ENCODE data around the gene CLIP2. TPM values are rescaled to one million over a fixed set of nuclear protein-coding genes. Genes with fewer than 3 reads are reported as not detected.

The CLIP2 gene
- total RNA-seq, 4 donors from 2014 or later = 35.4 to 212 (median 76.6) TPM

DNA sequence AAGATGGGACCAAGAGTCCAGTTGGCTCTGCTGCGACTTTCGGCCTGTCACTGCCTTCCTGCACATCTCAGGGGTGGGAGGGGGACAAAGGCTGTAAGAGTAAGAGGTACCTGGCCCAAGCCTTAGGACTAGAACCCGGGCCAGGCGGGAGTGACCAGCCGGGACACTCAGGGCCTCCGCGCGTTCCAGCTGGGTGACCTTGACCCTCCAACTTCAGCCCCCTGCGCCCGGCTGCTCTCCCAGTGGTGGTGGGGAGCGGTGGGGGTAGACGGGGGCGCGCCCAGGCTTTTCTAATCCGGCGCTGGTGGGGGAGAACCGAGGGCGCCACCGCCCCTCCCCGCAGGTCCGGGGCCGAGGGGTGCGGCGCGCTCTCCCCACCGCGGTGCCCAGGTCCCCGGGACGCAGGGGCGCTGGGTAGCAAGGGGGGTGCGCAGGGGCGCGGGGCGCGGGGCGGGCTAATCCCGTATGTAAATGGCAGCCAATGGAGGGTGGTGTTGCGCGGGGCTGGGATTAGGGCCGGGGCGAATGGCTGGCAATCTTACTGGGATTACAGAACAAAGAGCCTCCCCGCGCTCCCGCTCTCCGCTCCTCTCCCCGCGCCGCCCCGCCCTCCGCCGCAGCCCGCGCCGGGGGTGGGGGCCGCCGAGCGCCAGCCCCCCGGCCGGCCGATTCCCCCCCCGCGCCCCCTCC is 164.3 kb downstream of the CLIP2 start, which contains the start of gene GTF2IRD1:
TSS of gene GTF2IRD1 (plus strand) at position 585 of the 690 bp plus-strand sequence. CDS start 54,175 bp downstream, outside the sequence.
- peak within 1 kb of the TSS; percentile 60 to 90 (median 78) for H3K27ac ChIP-seq
- no peaks in the 10 kb centered on the region for H3K9me3 ChIP-seq
- no peaks in the 10 kb centered on the region for H3K27me3 ChIP-seq
- peak; percentile 34 to 82 (median 79) for DNase-seq
- H3K4me1 ChIP-seq = peaks cover 3 to 31% (median 12%) of the 10 kb centered on the region in 4 donors
- H3K4me3 ChIP-seq = peak within 1 kb of the TSS; percentile 49 to 89 (median 69)
- no peaks in the 10 kb centered on the region for H3K36me3 ChIP-seq
- no peak for TF ChIP-seq POLR2A (IDR thresholded peaks at IDR 0.05)
- TF ChIP-seq, protein P1, sequence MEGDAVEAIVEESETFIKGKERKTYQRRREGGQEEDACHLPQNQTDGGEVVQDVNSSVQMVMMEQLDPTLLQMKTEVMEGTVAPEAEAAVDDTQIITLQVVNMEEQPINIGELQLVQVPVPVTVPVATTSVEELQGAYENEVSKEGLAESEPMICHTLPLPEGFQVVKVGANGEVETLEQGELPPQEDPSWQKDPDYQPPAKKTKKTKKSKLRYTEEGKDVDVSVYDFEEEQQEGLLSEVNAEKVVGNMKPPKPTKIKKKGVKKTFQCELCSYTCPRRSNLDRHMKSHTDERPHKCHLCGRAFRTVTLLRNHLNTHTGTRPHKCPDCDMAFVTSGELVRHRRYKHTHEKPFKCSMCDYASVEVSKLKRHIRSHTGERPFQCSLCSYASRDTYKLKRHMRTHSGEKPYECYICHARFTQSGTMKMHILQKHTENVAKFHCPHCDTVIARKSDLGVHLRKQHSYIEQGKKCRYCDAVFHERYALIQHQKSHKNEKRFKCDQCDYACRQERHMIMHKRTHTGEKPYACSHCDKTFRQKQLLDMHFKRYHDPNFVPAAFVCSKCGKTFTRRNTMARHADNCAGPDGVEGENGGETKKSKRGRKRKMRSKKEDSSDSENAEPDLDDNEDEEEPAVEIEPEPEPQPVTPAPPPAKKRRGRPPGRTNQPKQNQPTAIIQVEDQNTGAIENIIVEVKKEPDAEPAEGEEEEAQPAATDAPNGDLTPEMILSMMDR (IDR thresholded peaks at IDR 0.05) = no peak

DNA sequence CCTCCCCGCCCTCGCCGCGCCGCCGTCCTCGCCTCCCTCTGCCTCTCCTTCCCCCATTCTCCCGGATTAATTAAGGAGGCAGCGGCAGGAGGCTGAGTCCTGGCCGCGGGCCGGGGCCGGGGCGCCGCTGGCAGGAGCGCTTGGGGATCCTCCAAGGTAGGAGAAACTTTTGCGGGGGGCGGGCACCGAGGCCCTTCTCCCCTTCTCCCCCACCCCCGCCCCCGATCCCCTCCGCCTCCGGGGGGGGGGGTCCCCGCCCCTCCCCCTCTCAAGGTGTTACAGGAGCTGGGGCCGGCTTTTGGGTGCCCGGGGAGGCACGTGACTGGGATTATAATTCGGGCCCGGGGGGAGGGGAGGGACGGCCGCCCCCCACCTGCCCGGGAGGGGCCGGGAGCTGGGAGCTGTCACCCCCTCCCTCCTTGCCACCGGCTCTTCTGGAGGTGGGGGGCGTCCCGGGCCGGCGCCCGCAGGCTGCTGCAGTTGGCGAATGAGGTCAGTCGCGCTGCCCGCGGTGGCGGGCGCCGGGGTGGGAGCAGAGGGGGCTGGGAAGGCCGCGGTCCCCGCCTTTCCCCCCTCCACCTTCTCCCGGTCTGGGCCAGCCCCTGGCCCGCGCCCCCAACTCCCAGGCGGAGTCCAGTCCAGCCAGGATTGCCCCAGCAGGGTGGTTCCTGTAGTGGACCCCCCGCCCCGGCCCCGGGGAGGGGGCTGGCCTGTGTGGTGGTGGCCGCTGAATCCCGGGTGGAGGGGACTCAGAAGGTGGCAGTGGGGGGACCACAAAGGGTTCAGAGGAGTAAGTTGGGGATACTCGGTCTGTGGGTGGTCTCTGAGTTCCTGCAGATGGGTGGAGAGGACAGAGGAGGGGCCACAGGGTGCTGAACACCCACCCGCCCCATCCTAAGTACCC is 165.1 kb downstream of the CLIP2 start:
- Histone ChIP-seq H3K4me1 (peaks cover 3 to 31% (median 12%) of the 10 kb centered on the region in 4 donors), H3K27ac (peak overlapping the region; percentile 60 to 90 (median 74)), H3K9me3 (no peaks in the 10 kb centered on the region), H3K4me3 (peak overlapping the region; percentile 49 to 89 (median 69)), H3K27me3 (no peaks in the 10 kb centered on the region), H3K36me3 (no peaks in the 10 kb centered on the region)
- TF ChIP-seq POLR2A (IDR thresholded peaks at IDR 0.05) = no peak
- TF ChIP-seq, protein P1 (IDR thresholded peaks at IDR 0.05) = no peak
- no peak for DNase-seq

DNA sequence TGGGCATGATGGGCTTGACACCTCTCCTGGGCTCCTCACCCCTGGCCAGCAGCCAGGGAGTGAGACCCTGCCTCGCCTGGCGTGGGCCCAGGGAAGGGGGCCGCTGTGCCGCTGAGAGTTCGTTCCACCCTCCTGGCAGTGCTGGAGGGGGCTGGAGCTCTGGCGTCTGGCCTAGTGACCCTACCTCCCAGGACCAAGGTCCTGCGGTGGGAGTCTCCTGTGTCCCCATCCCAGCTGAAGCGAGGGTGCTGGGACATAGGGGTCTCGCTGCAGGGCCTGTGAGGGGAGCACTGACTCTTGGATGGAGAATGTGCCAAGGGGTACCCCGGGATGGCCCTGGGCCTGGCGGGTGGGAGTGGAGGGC is 165.7 kb downstream of the CLIP2 start:
- peaks cover 3 to 31% (median 12%) of the 10 kb centered on the region in 4 donors for H3K4me1 ChIP-seq

DNA sequence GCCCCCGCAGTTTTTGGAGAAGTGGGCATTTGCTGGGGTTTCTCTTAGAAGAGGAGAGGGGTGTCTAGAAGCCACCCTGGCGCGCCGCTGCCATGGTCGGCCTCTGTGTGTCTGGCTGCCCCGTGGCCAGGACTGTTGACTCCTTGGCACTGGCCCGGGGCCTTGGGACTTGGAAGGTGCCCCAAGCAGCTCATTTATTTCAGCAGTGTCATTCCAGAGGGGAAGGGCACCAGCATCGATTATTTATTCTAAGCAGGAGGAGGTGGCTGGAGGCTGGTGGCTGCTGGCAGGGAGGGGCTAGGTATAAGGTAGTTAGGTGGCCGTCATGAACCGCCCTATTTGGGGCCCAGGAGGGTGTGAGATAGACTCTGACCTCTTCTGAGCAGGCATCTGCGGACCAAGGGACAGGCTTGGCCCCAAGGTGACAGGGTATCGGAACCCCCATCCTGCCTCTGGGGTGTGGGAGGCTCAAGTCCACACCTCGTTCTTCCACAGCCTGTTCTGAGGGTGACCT is 166.1 kb downstream of the CLIP2 start:
- peak in 2 of 3 donors; percentile 76 to 82 for DNase-seq
- TF ChIP-seq POLR2A (IDR thresholded peaks at IDR 0.05) = peak in 1 of 2 donors; percentile 72
- TF ChIP-seq, protein P1 (IDR thresholded peaks at IDR 0.05) = no peak
- Histone ChIP-seq H3K4me1 (peaks cover 3 to 31% (median 12%) of the 10 kb centered on the region in 4 donors), H3K27me3 (no peaks in the 10 kb centered on the region), H3K36me3 (no peaks in the 10 kb centered on the region), H3K9me3 (no peaks in the 10 kb centered on the region), H3K4me3 (peak overlapping the region in 2 of 4 donors; percentile 84 to 89), H3K27ac (peak overlapping the region; percentile 60 to 90 (median 74))

More for the DNA sequence above, 165.7 kb downstream of the CLIP2 start:
- no peaks in the 10 kb centered on the region for H3K36me3 ChIP-seq
- H3K27me3 ChIP-seq = no peaks in the 10 kb centered on the region
- H3K4me3 ChIP-seq = peak overlapping the region in 3 of 4 donors; percentile 49 to 89 (median 84)
- peak overlapping the region; percentile 60 to 90 (median 74) for H3K27ac ChIP-seq
- TF ChIP-seq, protein P1 (IDR thresholded peaks at IDR 0.05) = no peak
- no peaks in the 10 kb centered on the region for H3K9me3 ChIP-seq
- no peak for DNase-seq

Other genes starting within 250 kb of the CLIP2 start
- 10 to 100 TPM in 2 of 4 donors, 1 to 10 TPM in 2; 3.7 to 38.0 (median 11.7) TPM for gene LIMK1, start 205.6 kb upstream of the CLIP2 start, total RNA-seq
- 100 to 1,000 TPM; 131 to 172 (median 149) TPM for gene EIF4H, start 115.1 kb upstream of the CLIP2 start, total RNA-seq
- 10 to 100 TPM in 1 of 4 donors, 1 to 10 TPM in 3; 1.1 to 16.5 (median 4.8) TPM for gene LAT2, start 79.4 kb upstream of the CLIP2 start, total RNA-seq
- 10 to 100 TPM in 1 of 4 donors, 1 to 10 TPM in 3; 5.8 to 23.1 (median 7.3) TPM for gene RFC2, start 35.0 kb upstream of the CLIP2 start, total RNA-seq
- 10 to 100 TPM in 3 of 4 donors, 1 to 10 TPM in 1; 2.8 to 27.1 (median 17.1) TPM for gene GTF2IRD1, start 164.5 kb downstream of the CLIP2 start, total RNA-seq

All from Peyer's patch (tissue), 4 donors.